GM18520 (cell line): Measurements from ENCODE around the gene EPHB1.
"Not testable (repeated sequence)": the region's sequence is repeated elsewhere in the genome, so short reads cannot be mapped to it uniquely, and the experiment has no call there.

ENCODE experiments used
- ATAC-seq: cut with Tn5 transposase; IDR thresholded peaks from one replicate; pipeline ENCODE4 v1.9.1; 2021; ENCODE audit not compliant: unreplicated experiment

EPHB1 gene

GRCh38 chr3:135106445-135106844 is 311.4 kb downstream of the EPHB1 start:
- no peak for ATAC-seq

GRCh38 chr3:135107043-135107442 is 312.0 kb downstream of the EPHB1 start:
- no peak for ATAC-seq

GRCh38 chr3:135109681-135110080 is 314.6 kb downstream of the EPHB1 start:
- ATAC-seq = no peak

- not testable (repeated sequence) for ATAC-seq
Measured at GRCh38 chr3:135114551-135114950, 319.5 kb downstream of the EPHB1 start.

GRCh38 chr3:135117977-135118376 is 322.9 kb downstream of the EPHB1 start:
- ATAC-seq = no peak

GRCh38 chr3:135118792-135119191 is 323.7 kb downstream of the EPHB1 start:
- no peak for ATAC-seq

GRCh38 chr3:135125171-135125801 is 330.2 kb downstream of the EPHB1 start:
- no peak for ATAC-seq

GRCh38 chr3:135127946-135128470 is 332.9 kb downstream of the EPHB1 start:
- no peak for ATAC-seq

- ATAC-seq = no peak
Measured at GRCh38 chr3:135128818-135129217, 333.8 kb downstream of the EPHB1 start.

- no peak for ATAC-seq
Measured at GRCh38 chr3:135131290-135131689, 336.2 kb downstream of the EPHB1 start.

GRCh38 chr3:135133905-135134683 is 339.0 kb downstream of the EPHB1 start:
- no peak for ATAC-seq

GRCh38 chr3:135134684-135135075 is 339.6 kb downstream of the EPHB1 start:
- no peak for ATAC-seq

GRCh38 chr3:135135445-135135844 is 340.4 kb downstream of the EPHB1 start:
- ATAC-seq = no peak

GRCh38 chr3:135136361-135137100 is 341.5 kb downstream of the EPHB1 start:
- ATAC-seq = no peak

- ATAC-seq = no peak
Measured at GRCh38 chr3:135137296-135137695, 342.2 kb downstream of the EPHB1 start.

- no peak for ATAC-seq
Measured at GRCh38 chr3:135138776-135139175, 343.7 kb downstream of the EPHB1 start.

GRCh38 chr3:135140591-135140990 is 345.5 kb downstream of the EPHB1 start:
- no peak for ATAC-seq

- ATAC-seq = no peak
Measured at GRCh38 chr3:135141160-135141559, 346.1 kb downstream of the EPHB1 start.

GRCh38 chr3:135141672-135142071 is 346.6 kb downstream of the EPHB1 start:
- ATAC-seq = no peak

GRCh38 chr3:135142530-135142929 is 347.5 kb downstream of the EPHB1 start:
- ATAC-seq = no peak

GRCh38 chr3:135143474-135143873 is 348.4 kb downstream of the EPHB1 start:
- ATAC-seq = no peak

- ATAC-seq = no peak
Measured at GRCh38 chr3:135145581-135145980, 350.5 kb downstream of the EPHB1 start.
